IPS-18a (cell line): ENCODE results near the gene FCHSD1.

Experiments
- H3K27ac ChIP-seq: one replicate; pipeline ENCODE4 v1.5.1; 2013; ENCODE audit warnings: low read length
- H3K27me3 ChIP-seq: one replicate; pipeline ENCODE4 v1.6.1; 2013; ENCODE audit warnings: mild to moderate bottlenecking, low read length; ENCODE audit not compliant: control insufficient read depth, insufficient read depth
- H3K36me3 ChIP-seq: one replicate; pipeline ENCODE4 v1.6.1; 2013; ENCODE audit warnings: low read depth, low read length; ENCODE audit not compliant: control insufficient read depth
- H3K4me1 ChIP-seq: one replicate; pipeline ENCODE4 v1.6.1; 2013; ENCODE audit warnings: low read depth, low read length; ENCODE audit not compliant: control insufficient read depth
- H3K4me3 ChIP-seq: one replicate; pipeline ENCODE4 v1.5.1; 2013; ENCODE audit warnings: low read length
- H3K9ac ChIP-seq: one replicate; pipeline ENCODE4 v1.6.1; 2013; ENCODE audit warnings: mild to moderate bottlenecking, low read length, moderate library complexity
- H3K9me3 ChIP-seq: one replicate; pipeline ENCODE4 v1.6.1; 2013; ENCODE audit warnings: low read depth, low read length; ENCODE audit not compliant: control insufficient read depth

Gene FCHSD1

GRCh38 chr5:141672071-141672840 is 21.0 kb upstream of the FCHSD1 start:
- H3K9me3 ChIP-seq = no peaks in the 10 kb centered on the region
- no peak overlapping the region for H3K9ac ChIP-seq
- H3K4me1 ChIP-seq = peaks cover 19% of the 10 kb centered on the region
- H3K27me3 ChIP-seq = no peaks in the 10 kb centered on the region
- peaks cover 32% of the 10 kb centered on the region for H3K36me3 ChIP-seq
- H3K4me3 ChIP-seq = no peak overlapping the region
- H3K27ac ChIP-seq = no peak overlapping the region

GRCh38 chr5:141669520-141669919 is 18.3 kb upstream of the FCHSD1 start:
- Histone ChIP-seq H3K27ac (no peak overlapping the region), H3K27me3 (no peaks in the 10 kb centered on the region)

DNA sequence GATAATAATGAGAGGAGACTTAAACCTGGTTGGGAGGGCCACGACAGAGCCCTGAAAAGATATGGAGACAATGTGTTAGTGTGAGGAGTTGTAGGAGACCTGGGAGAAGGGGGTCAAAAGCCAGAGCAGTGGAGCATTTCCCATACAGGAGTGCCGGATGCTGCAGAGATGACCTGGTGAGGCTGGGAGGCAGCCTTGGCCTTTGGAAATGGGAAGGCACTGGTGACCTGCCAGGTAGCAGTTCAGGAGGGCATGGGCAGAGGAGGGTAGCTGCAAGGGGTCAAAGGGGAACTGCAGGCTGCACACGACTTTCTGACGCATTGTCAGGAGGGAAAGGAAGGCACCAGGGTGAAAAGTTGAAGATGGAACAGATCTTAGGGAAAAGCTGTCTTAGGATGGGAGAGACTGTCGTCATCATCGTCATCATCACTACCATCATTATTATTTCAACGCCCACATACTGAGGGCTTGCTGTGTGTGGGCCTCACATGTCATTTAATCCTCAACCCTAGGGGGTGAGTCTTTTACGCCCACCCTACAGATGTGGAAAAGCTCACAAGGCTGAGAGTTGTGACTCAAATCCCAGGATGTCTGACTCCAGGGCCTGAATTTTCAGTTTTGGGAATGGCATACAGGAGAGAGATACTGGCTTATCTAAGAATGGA is 17.5 kb upstream of the FCHSD1 start:
- no peaks in the 10 kb centered on the region for H3K9me3 ChIP-seq
- H3K9ac ChIP-seq = no peak overlapping the region
- H3K4me1 ChIP-seq = peaks cover 7% of the 10 kb centered on the region
- no peak overlapping the region for H3K27ac ChIP-seq
- H3K27me3 ChIP-seq = no peaks in the 10 kb centered on the region
- peaks cover 40% of the 10 kb centered on the region for H3K36me3 ChIP-seq
- no peak overlapping the region for H3K4me3 ChIP-seq

More at GRCh38 chr5:141669520-141669919, 18.3 kb upstream of the FCHSD1 start:
- Histone ChIP-seq H3K9me3 (no peaks in the 10 kb centered on the region), H3K36me3 (peaks cover 33% of the 10 kb centered on the region), H3K4me1 (peaks cover 11% of the 10 kb centered on the region), H3K9ac (no peak overlapping the region), H3K4me3 (no peak overlapping the region)

DNA sequence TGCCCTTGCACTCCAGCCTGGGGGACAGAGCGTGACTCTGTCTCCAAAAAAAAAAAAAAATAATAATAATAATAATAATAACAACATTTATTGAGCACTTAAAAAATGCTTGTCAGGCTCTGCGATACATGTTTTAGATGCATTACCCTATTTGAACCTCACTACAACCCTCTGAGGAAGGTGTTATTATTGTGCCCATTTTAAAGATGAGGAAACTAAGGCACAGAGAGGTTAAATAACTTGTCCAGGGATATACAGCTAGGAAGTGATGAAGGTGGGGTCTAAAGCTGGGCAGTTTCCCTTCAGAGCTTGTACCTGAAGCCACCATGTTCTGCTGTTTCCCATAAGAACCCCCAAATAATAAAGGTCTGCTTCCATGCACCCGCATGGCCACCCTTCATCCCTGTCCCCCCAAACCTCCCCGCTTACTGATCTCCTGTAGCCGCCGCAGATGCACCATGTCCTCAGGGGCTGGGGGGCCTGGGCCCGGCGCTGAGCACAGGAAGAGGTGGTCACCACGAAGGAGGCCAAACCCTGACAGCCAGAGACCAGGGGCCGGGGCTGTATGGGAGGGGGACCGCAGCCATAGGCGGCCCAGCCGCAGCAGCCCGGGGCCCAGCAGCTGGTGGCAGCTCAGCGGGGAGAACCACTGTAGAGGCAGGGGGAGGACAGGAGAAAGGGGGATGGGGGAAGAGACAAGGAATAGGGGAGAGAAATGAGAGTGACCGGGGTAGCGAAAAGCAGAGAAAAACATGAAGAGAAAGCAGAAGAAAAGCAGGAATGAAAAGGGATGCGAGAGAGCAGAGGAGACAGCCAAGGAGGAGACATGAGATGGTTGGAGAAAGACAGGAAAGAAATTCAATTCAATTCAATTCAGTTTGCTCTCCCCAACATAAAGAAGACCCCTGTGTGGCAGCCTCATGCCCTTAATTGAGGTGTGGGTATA is 15.1 kb upstream of the FCHSD1 start:
- peaks cover 46% of the 10 kb centered on the region for H3K36me3 ChIP-seq
- no peak overlapping the region for H3K27ac ChIP-seq
- no peak overlapping the region for H3K9ac ChIP-seq
- H3K4me1 ChIP-seq = peaks cover 3% of the 10 kb centered on the region
- H3K27me3 ChIP-seq = no peaks in the 10 kb centered on the region
- no peaks in the 10 kb centered on the region for H3K9me3 ChIP-seq
- H3K4me3 ChIP-seq = no peak overlapping the region

DNA sequence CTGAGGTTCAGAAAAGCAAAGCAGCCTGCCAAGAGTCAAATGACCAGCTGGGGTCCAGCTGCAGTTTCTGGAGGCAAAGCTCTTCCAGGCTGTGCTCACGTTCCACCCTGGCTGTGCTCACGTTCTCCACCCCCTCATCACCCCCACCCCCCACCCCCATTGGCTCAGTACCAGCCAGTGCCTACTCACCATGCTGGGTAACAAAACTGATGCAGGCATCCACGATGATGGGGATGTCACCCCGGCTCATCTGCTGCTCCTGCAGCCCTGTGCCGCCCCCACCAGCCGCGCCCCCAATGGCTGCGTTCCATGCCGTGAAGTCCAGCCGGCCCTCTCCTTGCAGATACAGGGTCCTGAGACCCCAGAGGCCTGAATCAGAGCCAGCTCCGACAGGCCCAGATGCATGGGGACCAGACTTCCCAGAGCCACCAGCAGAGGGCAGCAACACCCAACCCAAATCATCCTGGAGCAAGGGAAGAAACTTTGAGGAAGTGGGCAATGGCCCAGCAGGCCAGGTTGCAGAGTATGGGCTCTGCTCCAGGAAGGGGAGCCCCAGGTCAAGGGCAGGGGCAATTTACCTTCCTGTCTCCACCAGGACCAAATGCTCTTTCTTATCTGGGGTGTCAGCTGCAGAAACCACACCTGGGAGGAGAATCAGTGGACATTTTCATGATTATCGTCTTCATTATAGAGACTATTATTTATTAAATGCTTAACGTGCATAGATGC is 13.7 kb upstream of the FCHSD1 start:
- Histone ChIP-seq H3K9ac (no peak overlapping the region), H3K36me3 (peaks cover 35% of the 10 kb centered on the region), H3K4me1 (peaks cover 3% of the 10 kb centered on the region), H3K4me3 (no peak overlapping the region), H3K9me3 (no peaks in the 10 kb centered on the region), H3K27me3 (no peaks in the 10 kb centered on the region), H3K27ac (no peak overlapping the region)

GRCh38 chr5:141663506-141663905 is 12.3 kb upstream of the FCHSD1 start:
- Histone ChIP-seq H3K27ac (no peak overlapping the region), H3K27me3 (no peaks in the 10 kb centered on the region), H3K9me3 (no peaks in the 10 kb centered on the region), H3K4me1 (peaks cover 3% of the 10 kb centered on the region), H3K36me3 (peaks cover 35% of the 10 kb centered on the region), H3K4me3 (no peak overlapping the region), H3K9ac (no peak overlapping the region)

DNA sequence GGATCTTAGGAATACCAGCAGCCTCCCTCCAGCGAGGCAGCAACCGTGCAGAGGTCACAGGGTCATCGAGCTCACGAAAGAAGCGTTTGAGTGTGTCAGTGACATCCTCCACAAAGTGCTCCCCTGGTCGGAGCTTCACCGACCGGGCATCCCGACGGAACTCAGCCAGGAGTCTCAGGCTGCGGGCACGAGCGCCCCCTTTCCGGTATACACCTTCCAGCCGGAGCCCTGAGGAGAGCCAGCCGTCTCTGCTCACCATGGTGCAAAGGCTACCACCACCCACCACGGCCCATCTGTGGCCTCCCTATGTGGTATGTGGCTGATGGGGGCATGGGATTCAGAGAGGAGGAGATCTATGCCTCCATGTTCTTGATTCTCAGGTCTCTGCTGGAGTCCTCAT is 10.8 kb upstream of the FCHSD1 start:
- Histone ChIP-seq H3K27me3 (no peaks in the 10 kb centered on the region), H3K36me3 (peaks cover 47% of the 10 kb centered on the region), H3K4me3 (no peak overlapping the region), H3K4me1 (peaks cover 3% of the 10 kb centered on the region), H3K9ac (no peak overlapping the region), H3K9me3 (no peaks in the 10 kb centered on the region), H3K27ac (no peak overlapping the region)

DNA sequence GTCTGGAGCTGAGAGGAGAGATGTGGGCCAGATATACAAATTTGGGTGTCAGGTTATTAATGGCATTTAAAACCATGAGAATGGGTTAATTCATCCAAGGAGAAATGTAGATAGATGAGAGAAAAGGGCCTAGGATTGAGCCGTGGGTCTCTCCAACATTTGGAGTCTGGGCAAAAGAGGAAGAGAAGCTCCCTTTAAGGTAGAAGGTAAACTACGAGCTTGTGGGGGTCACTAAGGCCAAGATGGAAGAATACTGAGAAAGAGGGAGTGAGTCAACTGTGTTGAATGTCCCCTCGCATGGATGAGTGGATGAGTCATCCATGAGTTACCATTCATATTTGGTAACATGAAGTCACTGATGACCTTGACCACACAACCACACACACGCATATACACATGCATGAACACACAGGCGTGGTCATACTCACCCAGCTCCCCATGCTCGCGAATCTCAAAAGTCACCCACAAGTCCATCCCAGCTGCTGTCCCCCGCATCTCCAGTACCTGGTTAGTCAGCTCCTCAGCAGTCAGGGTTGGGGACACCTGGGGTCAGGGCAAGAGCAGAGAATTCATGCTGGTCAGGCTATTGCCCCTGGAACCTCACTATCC is 6.8 kb upstream of the FCHSD1 start:
- Histone ChIP-seq H3K27ac (no peak overlapping the region), H3K36me3 (peaks cover 65% of the 10 kb centered on the region), H3K4me3 (no peak overlapping the region)

DNA sequence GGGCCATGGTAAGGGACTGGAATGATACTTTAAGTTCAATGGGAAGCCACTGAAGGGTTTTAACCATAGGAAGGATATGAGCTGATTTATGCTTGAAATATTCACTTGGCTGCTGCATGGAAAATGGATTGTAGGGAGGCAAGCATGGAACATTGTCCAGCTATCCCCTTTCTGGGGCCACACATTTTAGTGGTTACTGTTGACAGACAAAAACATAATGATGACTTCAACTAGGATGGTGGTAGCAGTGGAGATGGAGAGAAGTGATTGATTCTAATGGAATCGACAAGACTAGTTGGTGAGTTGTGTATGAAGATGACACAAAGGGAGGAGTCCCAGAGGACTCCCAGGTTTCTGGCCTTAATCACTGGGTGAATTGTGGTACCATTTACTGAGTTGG is 6.2 kb upstream of the FCHSD1 start:
- H3K27ac ChIP-seq = no peak overlapping the region
- peaks cover 62% of the 10 kb centered on the region for H3K36me3 ChIP-seq
- no peak overlapping the region for H3K9ac ChIP-seq
- H3K27me3 ChIP-seq = no peaks in the 10 kb centered on the region
- H3K4me3 ChIP-seq = no peak overlapping the region
- H3K4me1 ChIP-seq = no peaks in the 10 kb centered on the region
- H3K9me3 ChIP-seq = no peaks in the 10 kb centered on the region

More for the DNA sequence above, 6.8 kb upstream of the FCHSD1 start:
- Histone ChIP-seq H3K9ac (no peak overlapping the region), H3K27me3 (no peaks in the 10 kb centered on the region), H3K4me1 (no peaks in the 10 kb centered on the region), H3K9me3 (no peaks in the 10 kb centered on the region)

GRCh38 chr5:141656396-141656795 is 5.2 kb upstream of the FCHSD1 start:
- Histone ChIP-seq H3K9ac (no peak overlapping the region), H3K36me3 (peaks cover 52% of the 10 kb centered on the region)

More at GRCh38 chr5:141656396-141656795, 5.2 kb upstream of the FCHSD1 start:
- Histone ChIP-seq H3K9me3 (no peaks in the 10 kb centered on the region), H3K27ac (no peak overlapping the region), H3K4me1 (peaks cover 4% of the 10 kb centered on the region), H3K4me3 (no peak overlapping the region), H3K27me3 (no peaks in the 10 kb centered on the region)
